Subcutaneous adipose tissue (tissue), 4 donors: ENCODE results near the gene APOL4. TPM values are rescaled to one million over a fixed set of nuclear protein-coding genes. Genes with fewer than 3 reads are reported as not detected.

ENCODE experiments used
- total RNA-seq, 4 donors: library from RNA; depleted of rRNA; stranded (reverse); fragments of >200 nt; gene quantifications; one replicate each; pipeline ENCODE4 v1.1.0, GENCODE V29; 2016
- TF ChIP-seq, protein P1 (sequence below): fragments of 450-650 bp; IDR thresholded peaks from one replicate; pipeline ENCODE4 v1.5.1; 2016; ENCODE audit warnings: low read depth, mild to moderate bottlenecking, control low read depth, antibody characterized with exemption, moderate library complexity

Gene APOL4
- total RNA-seq, 4 donors from 2014 or later = 0.68 to 80.8 (median 35.8) TPM

DNA sequence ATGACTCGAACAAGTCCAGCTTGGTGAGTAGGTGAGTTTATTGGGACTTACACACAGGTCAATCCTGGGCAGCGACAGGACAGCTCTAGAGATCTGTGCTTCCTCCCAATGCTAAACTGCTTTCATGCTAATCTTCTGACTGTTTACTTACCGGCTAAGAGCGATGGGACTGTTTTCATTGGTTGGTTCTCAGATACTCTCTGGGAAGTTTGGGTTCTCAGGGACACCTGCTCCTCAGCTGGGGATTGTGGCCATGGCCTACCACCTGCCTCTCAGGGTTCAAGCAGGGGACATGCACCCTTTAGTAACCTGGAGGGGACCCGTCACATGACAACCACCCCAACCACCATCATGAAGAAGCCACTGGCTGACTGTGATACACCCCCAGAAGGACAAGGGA is 24.6 kb upstream of the APOL4 start:
- TF ChIP-seq, protein P1, sequence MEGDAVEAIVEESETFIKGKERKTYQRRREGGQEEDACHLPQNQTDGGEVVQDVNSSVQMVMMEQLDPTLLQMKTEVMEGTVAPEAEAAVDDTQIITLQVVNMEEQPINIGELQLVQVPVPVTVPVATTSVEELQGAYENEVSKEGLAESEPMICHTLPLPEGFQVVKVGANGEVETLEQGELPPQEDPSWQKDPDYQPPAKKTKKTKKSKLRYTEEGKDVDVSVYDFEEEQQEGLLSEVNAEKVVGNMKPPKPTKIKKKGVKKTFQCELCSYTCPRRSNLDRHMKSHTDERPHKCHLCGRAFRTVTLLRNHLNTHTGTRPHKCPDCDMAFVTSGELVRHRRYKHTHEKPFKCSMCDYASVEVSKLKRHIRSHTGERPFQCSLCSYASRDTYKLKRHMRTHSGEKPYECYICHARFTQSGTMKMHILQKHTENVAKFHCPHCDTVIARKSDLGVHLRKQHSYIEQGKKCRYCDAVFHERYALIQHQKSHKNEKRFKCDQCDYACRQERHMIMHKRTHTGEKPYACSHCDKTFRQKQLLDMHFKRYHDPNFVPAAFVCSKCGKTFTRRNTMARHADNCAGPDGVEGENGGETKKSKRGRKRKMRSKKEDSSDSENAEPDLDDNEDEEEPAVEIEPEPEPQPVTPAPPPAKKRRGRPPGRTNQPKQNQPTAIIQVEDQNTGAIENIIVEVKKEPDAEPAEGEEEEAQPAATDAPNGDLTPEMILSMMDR = no peak

DNA sequence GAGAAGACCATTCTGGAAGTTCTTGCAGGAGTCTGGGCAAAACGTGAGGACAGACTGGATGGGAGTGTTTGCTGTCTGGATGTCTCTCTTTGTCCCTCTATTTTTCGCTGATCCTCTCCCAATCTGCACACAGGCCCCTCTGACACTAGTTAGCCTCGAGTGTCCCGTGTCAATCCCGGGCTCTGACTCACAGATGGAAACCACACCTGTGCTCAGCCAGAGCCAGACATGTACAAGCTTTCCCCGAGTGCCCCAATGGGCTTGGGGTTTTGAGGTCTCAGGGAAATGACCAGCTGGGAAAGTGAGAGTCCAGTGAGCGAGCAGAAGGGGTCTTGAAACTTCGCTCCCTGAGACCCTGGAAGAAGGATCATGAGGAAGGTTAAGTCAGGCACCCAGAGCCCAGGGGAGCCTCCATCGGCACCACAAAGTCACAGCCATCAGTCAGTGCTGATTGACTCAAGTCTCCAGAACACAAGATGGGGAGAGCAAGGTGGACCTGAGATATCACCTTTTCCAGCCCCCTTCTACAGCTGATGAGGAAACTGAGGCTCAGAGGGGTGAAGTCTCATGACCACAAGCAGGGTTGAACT is 23.8 kb upstream of the APOL4 start:
- TF ChIP-seq, protein P1 = no peak

DNA sequence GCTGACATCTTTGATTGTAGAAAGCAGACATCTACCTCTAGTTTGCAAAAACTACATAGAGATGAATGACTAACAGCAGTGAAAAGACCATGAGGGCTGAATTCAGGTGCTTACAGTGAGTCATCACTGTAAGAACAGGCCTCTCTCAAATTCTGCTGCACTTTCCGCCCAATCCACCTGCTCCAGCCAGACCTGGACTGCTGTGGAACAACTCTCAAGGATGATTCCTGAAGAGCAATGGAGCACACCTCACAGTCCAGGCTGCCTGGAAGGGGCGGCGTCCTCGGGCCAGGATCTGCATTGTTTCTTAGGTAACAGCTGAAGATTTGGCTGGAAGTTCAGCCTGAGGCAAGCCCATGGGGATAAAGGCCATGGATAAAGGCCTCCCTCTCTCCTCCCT is 22.6 kb upstream of the APOL4 start:
- TF ChIP-seq, protein P1 = no peak

GRCh38 chr22:36223504-36223903 is 21.9 kb upstream of the APOL4 start:
- TF ChIP-seq, protein P1 = no peak

DNA sequence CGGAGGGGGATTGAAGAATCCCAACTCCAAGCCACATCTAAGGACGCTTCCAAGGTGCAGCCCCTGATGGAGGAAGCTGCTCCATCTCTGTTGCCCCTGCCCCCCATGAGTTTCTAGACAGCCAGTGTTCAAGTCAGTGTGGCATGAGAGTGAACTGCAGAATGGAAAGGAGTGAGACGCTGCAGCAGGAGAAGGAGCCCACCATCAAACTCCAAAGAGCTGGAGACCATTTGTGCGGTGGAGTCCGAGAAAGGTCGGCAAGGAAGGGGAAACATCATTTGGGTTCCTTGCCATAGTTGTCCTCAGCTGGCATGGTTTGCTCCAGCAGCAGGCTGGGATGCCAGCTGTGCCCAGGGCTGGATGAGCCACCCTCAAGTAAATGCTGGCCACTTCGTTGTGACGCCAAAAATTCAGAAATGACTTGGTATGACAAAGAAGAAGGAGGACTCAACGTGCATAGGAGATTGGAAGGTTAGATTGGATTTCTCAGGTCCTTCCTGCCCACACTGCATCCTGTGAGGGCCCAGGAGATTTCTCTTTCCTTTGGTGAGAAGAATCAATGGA is 21.4 kb upstream of the APOL4 start:
- TF ChIP-seq, protein P1 = no peak

DNA sequence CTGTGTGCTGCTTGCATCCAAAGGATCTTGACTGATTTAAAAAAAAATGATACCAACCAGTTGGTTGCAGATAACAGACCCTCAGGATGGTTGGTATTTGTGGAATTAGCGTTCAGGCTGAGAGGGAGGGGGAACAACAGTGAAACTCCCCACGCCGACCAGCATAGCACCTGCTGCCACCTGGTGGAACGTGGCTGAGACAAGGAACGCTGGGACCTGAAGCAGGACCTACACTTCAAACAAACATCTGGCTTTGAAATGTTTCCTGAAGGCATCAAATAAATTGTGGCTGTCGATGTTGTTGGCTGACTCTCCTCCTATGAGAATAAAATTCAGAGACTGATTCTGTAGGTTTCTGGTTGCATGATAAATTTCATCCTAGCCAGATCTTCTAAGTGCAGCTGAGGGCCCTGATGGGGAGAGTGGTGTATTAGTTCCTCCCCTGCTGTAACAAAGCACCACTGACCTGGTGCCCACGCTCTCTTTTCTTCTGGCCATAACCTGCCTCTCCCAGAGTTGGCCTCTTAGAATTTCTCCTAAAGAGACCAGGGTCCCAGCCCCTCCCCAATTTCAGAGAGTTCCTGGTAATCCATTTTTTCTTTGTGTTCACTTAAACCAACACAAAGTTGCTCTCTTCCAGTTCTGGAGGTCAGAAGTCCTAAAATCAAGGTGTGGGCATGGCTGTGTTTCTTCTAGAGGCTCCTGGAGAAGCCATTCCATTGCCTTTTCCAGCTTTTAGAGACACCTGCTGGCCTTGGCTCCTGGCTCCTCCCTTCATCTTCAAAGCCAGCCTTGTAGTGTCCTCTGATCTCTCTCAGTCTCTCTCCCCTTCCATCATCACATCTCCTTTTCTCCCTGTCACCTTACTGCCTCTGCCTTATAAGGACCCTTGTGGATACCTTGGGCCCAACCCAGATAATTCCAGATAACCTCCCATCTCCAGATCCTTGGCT is 20.5 kb upstream of the APOL4 start:
- TF ChIP-seq, protein P1 = no peak

DNA sequence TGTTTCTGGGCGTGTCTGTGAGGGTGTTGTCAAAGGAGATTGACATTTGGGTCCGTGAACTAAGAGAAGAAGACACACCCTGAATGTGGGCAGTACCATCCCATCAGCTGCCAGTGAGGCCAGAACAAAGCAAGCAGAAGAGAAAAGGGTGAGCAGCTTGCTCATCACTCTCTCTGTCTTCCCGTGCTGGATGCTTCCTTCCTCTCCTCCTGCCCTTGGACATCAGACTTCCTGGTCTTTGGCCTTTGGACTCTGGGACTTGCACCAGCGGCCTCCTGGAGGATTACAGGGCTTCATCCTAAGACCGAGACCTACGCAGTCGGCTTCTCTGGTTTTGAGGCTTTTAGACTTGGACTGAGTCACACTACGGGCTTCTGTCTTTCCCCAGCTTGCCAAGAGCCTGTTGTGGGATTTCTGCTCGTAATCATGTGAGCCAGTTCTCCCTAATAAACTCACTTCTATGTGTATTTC is 18.9 kb upstream of the APOL4 start:
- TF ChIP-seq, protein P1 = no peak
